ENCODE results near the gene SGCE. TPM values are rescaled to one million over a fixed set of nuclear protein-coding genes. Genes with fewer than 3 reads are reported as not detected.

Gene SGCE
- total RNA-seq, 2 donors from 2014 or later: 1.6 to 1.9 TPM

- Mint-ChIP-seq H3K27me3 (ENCODE audit: low read depth) (peaks cover 7% of the 10 kb centered on the region), H3K9me3 (no peaks in the 10 kb centered on the region), H3K36me3 (ENCODE audit: insufficient read depth in 2 of 2) (peaks cover 0 to 1% of the 10 kb centered on the region in 2 donors), H3K27ac (no peak overlapping the region), H3K4me3 (no peak overlapping the region), H3K4me1 (ENCODE audit: low read depth) (no peaks in the 10 kb centered on the region)
- DNase-seq (no peak), ATAC-seq (replicated peaks in 1 of 2) (no peak)
These were observed 55.7 kb downstream of the SGCE start for GRCh38 chr7:94600267-94600666.

GRCh38 chr7:94595717-94596116, 60.2 kb downstream of the SGCE start:
- no peak for ATAC-seq (replicated peaks in 1 of 2)
- Mint-ChIP-seq H3K27me3 (ENCODE audit: low read depth) (no peaks in the 10 kb centered on the region), H3K4me1 (ENCODE audit: low read depth) (no peaks in the 10 kb centered on the region), H3K36me3 (ENCODE audit: insufficient read depth in 2 of 2) (no peaks in the 10 kb centered on the region), H3K27ac (no peak overlapping the region), H3K9me3 (no peaks in the 10 kb centered on the region), H3K4me3 (no peak overlapping the region)
- no peak for DNase-seq

- Mint-ChIP-seq H3K36me3 (ENCODE audit: insufficient read depth in 2 of 2) (peaks cover 0 to 1% of the 10 kb centered on the region in 2 donors), H3K4me1 (ENCODE audit: low read depth) (no peaks in the 10 kb centered on the region), H3K27me3 (ENCODE audit: low read depth) (no peaks in the 10 kb centered on the region), H3K27ac (no peak overlapping the region), H3K9me3 (no peaks in the 10 kb centered on the region), H3K4me3 (no peak overlapping the region)
- ATAC-seq (replicated peaks in 1 of 2) (no peak), DNase-seq (no peak)
These were observed 61.1 kb downstream of the SGCE start for GRCh38 chr7:94594882-94595281.

DNA sequence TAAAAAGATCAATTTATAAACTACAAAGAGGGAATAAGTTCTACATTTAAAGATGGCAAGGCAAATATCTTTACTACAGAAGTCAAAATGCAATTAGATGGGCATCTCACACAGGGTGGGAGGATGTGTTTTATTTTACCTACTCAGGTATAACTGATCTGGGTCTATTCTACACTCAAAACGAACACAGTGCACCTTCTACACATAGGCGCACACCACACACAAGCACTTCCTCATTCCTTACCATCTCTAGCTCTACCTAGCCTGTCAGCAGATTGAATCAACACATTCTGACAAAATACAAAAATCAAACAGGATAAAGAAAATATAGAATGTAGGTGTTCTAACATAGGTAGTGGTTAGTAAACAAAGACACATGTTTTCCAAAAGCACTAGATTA, 64.8 kb downstream of the SGCE start:
- Mint-ChIP-seq H3K4me1 (ENCODE audit: low read depth) (no peaks in the 10 kb centered on the region), H3K4me3 (no peak overlapping the region), H3K9me3 (no peaks in the 10 kb centered on the region), H3K27me3 (ENCODE audit: low read depth) (no peaks in the 10 kb centered on the region), H3K36me3 (ENCODE audit: insufficient read depth in 2 of 2) (peaks cover 1 to 3% of the 10 kb centered on the region in 2 donors), H3K27ac (no peak overlapping the region)
- no peak for DNase-seq
- ATAC-seq (replicated peaks in 1 of 2): no peak

DNA sequence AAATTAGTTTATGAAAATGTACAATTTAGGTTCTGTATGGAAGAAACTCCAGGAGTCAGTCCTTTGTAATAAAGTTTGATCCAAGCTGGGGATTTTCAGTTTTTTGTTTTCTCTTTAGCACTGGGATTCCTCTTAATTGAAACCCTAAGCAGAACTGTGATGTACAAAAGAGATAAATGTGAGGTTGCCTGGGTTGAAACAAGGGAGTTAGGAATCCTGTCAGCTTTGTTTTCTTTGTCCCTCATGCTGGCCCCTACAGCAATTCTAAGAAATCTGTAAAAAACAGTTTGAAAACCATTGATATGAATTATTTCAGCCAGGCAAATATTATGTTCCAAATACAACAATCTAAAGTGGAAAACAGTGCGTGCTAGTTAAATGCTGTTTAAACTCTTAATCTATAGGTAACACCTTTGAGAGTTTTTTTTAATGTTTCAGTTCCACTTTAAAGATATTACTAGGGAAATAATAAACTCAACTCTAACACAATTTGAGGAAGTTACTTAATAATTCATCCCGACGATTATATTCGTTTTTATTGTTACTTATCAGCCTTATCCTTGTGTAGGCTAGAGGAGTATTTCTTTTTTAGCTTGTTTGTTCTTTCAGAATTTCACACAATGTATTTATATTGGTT, 65.3 kb downstream of the SGCE start:
- Mint-ChIP-seq H3K36me3 (ENCODE audit: insufficient read depth in 2 of 2) (peaks cover 1 to 3% of the 10 kb centered on the region in 2 donors), H3K4me3 (no peak overlapping the region), H3K27ac (no peak overlapping the region), H3K27me3 (ENCODE audit: low read depth) (no peaks in the 10 kb centered on the region), H3K4me1 (ENCODE audit: low read depth) (no peaks in the 10 kb centered on the region), H3K9me3 (no peaks in the 10 kb centered on the region)
- DNase-seq (no peak), ATAC-seq (replicated peaks in 1 of 2) (no peak)

- no peak for DNase-seq
- Mint-ChIP-seq H3K4me1 (ENCODE audit: low read depth) (no peaks in the 10 kb centered on the region), H3K27me3 (ENCODE audit: low read depth) (no peaks in the 10 kb centered on the region), H3K9me3 (no peaks in the 10 kb centered on the region), H3K36me3 (ENCODE audit: insufficient read depth in 2 of 2) (peaks cover 1 to 3% of the 10 kb centered on the region in 2 donors), H3K4me3 (no peak overlapping the region), H3K27ac (no peak overlapping the region)
- ATAC-seq (replicated peaks in 1 of 2): no peak
These were observed 67.9 kb downstream of the SGCE start for GRCh38 chr7:94588075-94588474.

- Mint-ChIP-seq H3K9me3 (peaks cover 2 to 7% of the 10 kb centered on the region in 2 donors), H3K27me3 (ENCODE audit: low read depth) (no peaks in the 10 kb centered on the region), H3K4me1 (ENCODE audit: low read depth) (peaks cover 10% of the 10 kb centered on the region), H3K4me3 (no peak overlapping the region), H3K36me3 (ENCODE audit: insufficient read depth in 2 of 2) (peaks cover 9 to 10% of the 10 kb centered on the region in 2 donors), H3K27ac (no peak overlapping the region)
- no peak for ATAC-seq (replicated peaks in 1 of 2)
- DNase-seq: no peak
These were observed 71.8 kb downstream of the SGCE start for GRCh38 chr7:94584113-94584512.

- H3K36me3 Mint-ChIP-seq (ENCODE audit: insufficient read depth in 2 of 2): peaks cover 14 to 19% of the 10 kb centered on the region in 2 donors
- ATAC-seq (replicated peaks in 1 of 2) (peak; percentile 78 to 98), DNase-seq (peak in 1 of 2 donors; percentile 1)
- peaks cover 6 to 13% of the 10 kb centered on the region in 2 donors for H3K9me3 Mint-ChIP-seq
- peaks cover 10% of the 10 kb centered on the region for H3K4me1 Mint-ChIP-seq (ENCODE audit: low read depth)
- H3K27me3 Mint-ChIP-seq (ENCODE audit: low read depth): no peaks in the 10 kb centered on the region
- peak overlapping the region in 1 of 2 donors; percentile 43 for H3K4me3 Mint-ChIP-seq
- peak overlapping the region; percentile 34 for H3K27ac Mint-ChIP-seq
These were observed 75.3 kb downstream of the SGCE start for GRCh38 chr7:94580601-94581000.

DNA sequence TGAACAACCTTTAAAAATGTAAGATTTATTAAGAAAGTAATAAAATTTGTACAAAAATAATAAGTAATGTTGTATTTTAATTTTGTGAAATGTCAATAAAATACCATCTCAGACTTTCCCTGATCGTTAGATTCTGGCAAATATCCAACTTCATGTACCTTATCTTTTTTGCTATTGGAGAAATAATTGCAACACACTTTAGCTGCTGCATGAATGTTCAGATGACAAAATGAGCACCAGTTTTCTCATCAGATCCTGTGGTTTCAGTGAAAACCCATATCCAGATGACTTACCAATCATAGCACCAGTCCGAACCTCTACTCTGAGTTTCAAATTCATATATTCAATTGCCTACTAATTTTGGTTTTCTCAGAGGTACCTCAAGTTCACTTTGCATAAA, 76.5 kb downstream of the SGCE start:
- Mint-ChIP-seq H3K27me3 (ENCODE audit: low read depth) (no peaks in the 10 kb centered on the region), H3K4me1 (ENCODE audit: low read depth) (peaks cover 10% of the 10 kb centered on the region), H3K27ac (no peak overlapping the region), H3K36me3 (ENCODE audit: insufficient read depth in 2 of 2) (peaks cover 22 to 25% of the 10 kb centered on the region in 2 donors), H3K9me3 (peaks cover 10 to 18% of the 10 kb centered on the region in 2 donors), H3K4me3 (no peak overlapping the region)
- peak in 1 of 2 donors; percentile 20 for ATAC-seq (replicated peaks in 1 of 2)
- DNase-seq: no peak

DNA sequence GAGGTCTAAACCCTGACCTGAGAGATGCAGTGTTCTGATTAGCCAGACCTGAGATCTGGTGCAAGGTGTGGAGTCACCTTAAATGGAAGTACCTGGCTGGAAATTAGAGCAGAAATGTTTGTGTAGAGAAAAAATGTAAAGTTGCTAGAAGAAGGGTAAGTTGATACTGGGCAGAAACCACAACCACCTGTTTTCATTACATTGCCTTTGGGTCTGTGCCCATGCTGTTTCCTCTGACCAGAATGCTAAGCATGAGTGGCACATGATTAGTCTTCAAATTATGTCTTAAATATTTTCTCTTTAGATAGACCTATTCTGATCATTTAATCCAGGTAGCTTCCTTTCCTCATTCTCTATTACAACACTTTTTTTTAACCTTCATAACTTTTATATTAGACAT, 77.3 kb downstream of the SGCE start:
- Mint-ChIP-seq H3K4me1 (ENCODE audit: low read depth) (peaks cover 10% of the 10 kb centered on the region), H3K4me3 (no peak overlapping the region), H3K36me3 (ENCODE audit: insufficient read depth in 2 of 2) (peaks cover 28 to 32% of the 10 kb centered on the region in 2 donors), H3K9me3 (peaks cover 10 to 22% of the 10 kb centered on the region in 2 donors), H3K27me3 (ENCODE audit: low read depth) (no peaks in the 10 kb centered on the region), H3K27ac (no peak overlapping the region)
- DNase-seq (no peak), ATAC-seq (replicated peaks in 1 of 2) (no peak)

DNA sequence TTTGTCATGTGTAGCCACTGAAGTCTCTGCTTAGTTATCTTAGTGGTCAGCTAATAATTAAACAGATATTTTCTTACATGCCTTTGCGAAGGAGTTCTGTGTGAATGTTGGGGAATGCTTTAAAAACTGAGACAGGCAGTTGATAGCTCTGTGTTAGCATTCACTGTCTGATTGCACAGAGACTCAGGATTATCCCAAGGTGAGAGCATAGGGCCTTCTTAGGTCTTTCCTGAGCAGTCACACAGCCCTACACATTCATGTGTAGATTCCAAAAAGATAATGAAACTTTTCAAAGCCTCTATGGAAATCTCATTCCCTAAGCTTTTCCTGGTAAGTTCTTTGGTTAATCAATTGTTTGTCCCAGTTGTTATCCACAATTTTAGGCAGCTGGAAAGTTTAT, 78.6 kb downstream of the SGCE start:
- no peak for DNase-seq
- Mint-ChIP-seq H3K36me3 (ENCODE audit: insufficient read depth in 2 of 2) (peaks cover 32 to 35% of the 10 kb centered on the region in 2 donors), H3K4me3 (no peak overlapping the region), H3K9me3 (peaks cover 10 to 32% of the 10 kb centered on the region in 2 donors), H3K4me1 (ENCODE audit: low read depth) (peaks cover 10% of the 10 kb centered on the region), H3K27me3 (ENCODE audit: low read depth) (no peaks in the 10 kb centered on the region), H3K27ac (no peak overlapping the region)
- ATAC-seq (replicated peaks in 1 of 2): no peak

DNA sequence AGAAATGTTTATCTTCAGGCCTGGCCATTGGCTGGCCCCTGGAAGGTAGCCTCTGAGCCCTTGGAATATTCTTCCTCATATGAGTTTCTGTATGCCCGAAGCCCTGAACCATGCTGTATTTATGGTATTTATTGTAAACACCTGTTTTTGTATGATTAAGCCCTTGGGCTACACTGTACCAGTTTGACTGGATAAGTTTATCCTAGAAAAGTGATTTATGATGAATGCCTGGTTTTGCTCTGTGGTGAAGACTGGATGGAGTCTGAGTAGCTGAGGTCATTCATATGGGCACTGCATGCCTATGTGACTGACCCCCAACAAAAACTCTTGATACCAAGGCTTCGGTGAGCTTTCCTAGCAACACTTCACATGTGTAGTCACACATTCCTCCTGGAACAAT, 79.6 kb downstream of the SGCE start:
- Mint-ChIP-seq H3K36me3 (ENCODE audit: insufficient read depth in 2 of 2) (peaks cover 30 to 33% of the 10 kb centered on the region in 2 donors), H3K27me3 (ENCODE audit: low read depth) (no peaks in the 10 kb centered on the region), H3K27ac (no peak overlapping the region)

GRCh38 chr7:94575646-94576045, 80.3 kb downstream of the SGCE start:
- DNase-seq: no peak
- H3K9me3 Mint-ChIP-seq: peaks cover 8 to 29% of the 10 kb centered on the region in 2 donors
- H3K36me3 Mint-ChIP-seq (ENCODE audit: insufficient read depth in 2 of 2): peaks cover 30 to 34% of the 10 kb centered on the region in 2 donors
- H3K27me3 Mint-ChIP-seq (ENCODE audit: low read depth): no peaks in the 10 kb centered on the region
- no peak overlapping the region for H3K4me3 Mint-ChIP-seq
- ATAC-seq (replicated peaks in 1 of 2): no peak
- peaks cover 10% of the 10 kb centered on the region for H3K4me1 Mint-ChIP-seq (ENCODE audit: low read depth)
- no peak overlapping the region for H3K27ac Mint-ChIP-seq

More for the DNA sequence above, 79.6 kb downstream of the SGCE start:
- Mint-ChIP-seq H3K9me3 (peaks cover 8 to 31% of the 10 kb centered on the region in 2 donors), H3K4me1 (ENCODE audit: low read depth) (peaks cover 10% of the 10 kb centered on the region), H3K4me3 (no peak overlapping the region)
- ATAC-seq (replicated peaks in 1 of 2) (no peak), DNase-seq (no peak)

DNA sequence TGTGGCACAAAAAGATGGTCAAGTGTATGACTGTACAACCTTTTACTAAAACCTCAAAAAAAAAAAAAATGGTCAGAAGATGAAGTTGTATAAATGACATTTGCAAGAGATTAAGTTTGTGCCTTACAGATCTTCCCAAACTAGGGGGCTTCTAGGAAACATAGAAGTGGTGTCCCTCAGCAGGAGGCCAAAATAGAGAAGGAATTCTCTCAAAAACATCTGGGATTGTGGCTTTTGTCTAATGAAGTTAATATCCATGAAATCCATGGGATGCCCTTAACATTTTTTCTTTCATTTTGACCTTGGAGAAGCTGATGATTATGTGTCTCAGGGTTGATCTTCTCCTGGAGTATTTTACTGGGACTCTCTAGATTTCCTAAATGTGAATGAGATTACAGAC, 84.1 kb downstream of the SGCE start:
- H3K9me3 Mint-ChIP-seq: peaks cover 8 to 27% of the 10 kb centered on the region in 2 donors
- no peaks in the 10 kb centered on the region for H3K4me1 Mint-ChIP-seq (ENCODE audit: low read depth)
- no peaks in the 10 kb centered on the region for H3K27me3 Mint-ChIP-seq (ENCODE audit: low read depth)

More for the DNA sequence above, 84.1 kb downstream of the SGCE start:
- Mint-ChIP-seq H3K27ac (no peak overlapping the region), H3K36me3 (ENCODE audit: insufficient read depth in 2 of 2) (peaks cover 25 to 32% of the 10 kb centered on the region in 2 donors), H3K4me3 (no peak overlapping the region)
- ATAC-seq (replicated peaks in 1 of 2) (no peak), DNase-seq (no peak)
